T-cell (primary cell): ENCODE results near the gene WDR36. TPM values are rescaled to one million over a fixed set of nuclear protein-coding genes. Genes with fewer than 3 reads are reported as not detected.

Experiments used
- ATAC-seq, 4 experiments: fragments of 200-7000 bp in 3 of 4; fragments of 150-1000 bp in 1 of 4; cut with Tn5 transposase; replicated peaks in 1 of 4; 1 replicate in 3 of 4; 2 replicates in 1 of 4; pipeline ENCODE4 v1.10.0; 2021; ENCODE audit warnings: moderate library complexity in 3 of 4, mild to moderate bottlenecking in 2 of 4, moderate number of reproducible peaks in 1 of 4
- CTCF ChIA-PET, 2 donors: fragments of 300-600 bp; sonication (Branson Sonifier 250); formaldehyde crosslinking; loops; one replicate each; lab custom pipeline; 2022; ENCODE audit warnings: antibody characterized with exemption in 2 of 2; lab: Charles Lee
- POLR2A ChIA-PET, 2 donors: fragments of 300-600 bp; sonication (Branson Sonifier 250); formaldehyde crosslinking; loops; one replicate each; lab custom pipeline; 2022; ENCODE audit warnings: antibody characterized with exemption in 2 of 2; lab: Charles Lee
- DNase-seq, 35 experiments: peaks; one replicate each; pipeline versions ENCODE4 v3.0.0 to v3.0.0-alpha.2; 2013 to 2023
- H3K27ac ChIP-seq: one replicate; pipeline ENCODE4 v1.5.1; 2013; ENCODE audit warnings: low read length
- H3K27me3 ChIP-seq, 2 experiments: replicated peaks in 1 of 2; 1 replicate in 1 of 2; 2 replicates in 1 of 2; pipeline versions ENCODE4 v1.6.1 to v1.7.0; 2013; ENCODE audit warnings: low read length in 1 of 2, mixed read lengths in 1 of 2; ENCODE audit not compliant: control insufficient read depth in 2 of 2, insufficient read depth in 2 of 2; ENCODE audit errors: extremely low read depth in 1 of 2
- H3K36me3 ChIP-seq, 2 donors: 1 replicate in 1 of 2; 2 replicates in 1 of 2; pipeline versions ENCODE4 v1.6.1 to v1.7.0; 2013; ENCODE audit warnings: low read length in 1 of 2; ENCODE audit not compliant: control insufficient read depth in 2 of 2, insufficient read depth in 1 of 2; ENCODE audit errors: extremely low read depth in 1 of 2
- H3K4me1 ChIP-seq, 2 experiments: 1 replicate in 1 of 2; 2 replicates in 1 of 2; pipeline versions ENCODE4 v1.6.1 to v1.7.0; 2013; ENCODE audit warnings: low read length in 2 of 2, mixed read lengths in 1 of 2; ENCODE audit not compliant: insufficient read depth in 2 of 2, control insufficient read depth in 1 of 2; ENCODE audit errors: extremely low read depth in 1 of 2
- H3K4me3 ChIP-seq, 2 donors: 1 replicate in 1 of 2; 2 replicates in 1 of 2; pipeline versions ENCODE4 v1.5.1 to v1.7.0; 2013; ENCODE audit warnings: mild to moderate bottlenecking in 2 of 2, low read length in 1 of 2, moderate library complexity in 1 of 2; ENCODE audit not compliant: control insufficient read depth in 1 of 2; ENCODE audit errors: extremely low read depth in 1 of 2
- H3K9me3 ChIP-seq: 2 replicates; pipeline ENCODE4 v1.7.0; 2013
- H3K27ac Mint-ChIP-seq, 2 donors: one replicate each; pipeline ENCODE4 v1.8.0; 2020 to 2021; ENCODE audit warnings: mild to moderate bottlenecking in 2 of 2, mixed read lengths in 2 of 2
- H3K27me3 Mint-ChIP-seq, 2 donors: one replicate each; pipeline ENCODE4 v1.8.0; 2021 to 2022; ENCODE audit warnings: mixed read lengths in 2 of 2
- H3K36me3 Mint-ChIP-seq: one replicate; pipeline ENCODE4 v1.8.0; 2021; ENCODE audit warnings: mixed read lengths
- H3K4me1 Mint-ChIP-seq, 3 donors: one replicate each; pipeline ENCODE4 v1.8.0; 2020 to 2022; ENCODE audit warnings: mixed read lengths in 3 of 3, mild to moderate bottlenecking in 1 of 3
- H3K4me3 Mint-ChIP-seq, 3 donors: one replicate each; pipeline ENCODE4 v1.8.0; 2020 to 2022; ENCODE audit warnings: mild to moderate bottlenecking in 3 of 3, mixed read lengths in 3 of 3, moderate library complexity in 3 of 3
- H3K9me3 Mint-ChIP-seq, 3 donors: one replicate each; pipeline ENCODE4 v1.8.0; 2020 to 2022; ENCODE audit warnings: mixed read lengths in 3 of 3
- WGBS: methylation state at CpG from one replicate; pipeline ENCODE4 v1.1.5; 2013; ENCODE audit warnings: missing lambda C conversion rate; ENCODE audit not compliant: insufficient coverage; 5-methylcytosine and 5-hydroxymethylcytosine counted together
- total RNA-seq, 35 experiments: library from RNA in 6 of 35; stranded (reverse) in 6 of 35; fragments of 120-200 nt in 1 of 35; gene quantifications; one replicate each; pipeline versions ENCODE4 v1.2.1 to v1.2.4 and lab custom pipeline; 2013 to 2026

The WDR36 gene
- total RNA-seq, 5 donors from 2014 or later (not counting 1 experiment from before 2014, with no cell fraction given), result 22.8 to 30.1 (median 28.0) TPM

- no peaks in the 10 kb centered on the region for H3K36me3 Mint-ChIP-seq
- Histone ChIP-seq H3K9me3 (no peaks in the 10 kb centered on the region), H3K4me3 (no peak overlapping the region), H3K27ac (no peak overlapping the region), H3K4me1 (no peaks in the 10 kb centered on the region), H3K36me3 (no peaks in the 10 kb centered on the region), H3K27me3 (no peaks in the 10 kb centered on the region)
- CTCF ChIA-PET, result no interaction called here
- POLR2A ChIA-PET, result no interaction called here
- DNase-seq (no peak), ATAC-seq (no peak)
- H3K27ac Mint-ChIP-seq, result no peak overlapping the region
- no peaks in the 10 kb centered on the region for H3K9me3 Mint-ChIP-seq
- no peaks in the 10 kb centered on the region for H3K4me1 Mint-ChIP-seq
- H3K4me3 Mint-ChIP-seq, result no peak overlapping the region
- WGBS, result 76% methylated on average over 5 of the region's 5 CpGs
- no peaks in the 10 kb centered on the region for H3K27me3 Mint-ChIP-seq
Observed at GRCh38 chr5:111143910-111144309, 51.8 kb downstream of the WDR36 start.

DNA sequence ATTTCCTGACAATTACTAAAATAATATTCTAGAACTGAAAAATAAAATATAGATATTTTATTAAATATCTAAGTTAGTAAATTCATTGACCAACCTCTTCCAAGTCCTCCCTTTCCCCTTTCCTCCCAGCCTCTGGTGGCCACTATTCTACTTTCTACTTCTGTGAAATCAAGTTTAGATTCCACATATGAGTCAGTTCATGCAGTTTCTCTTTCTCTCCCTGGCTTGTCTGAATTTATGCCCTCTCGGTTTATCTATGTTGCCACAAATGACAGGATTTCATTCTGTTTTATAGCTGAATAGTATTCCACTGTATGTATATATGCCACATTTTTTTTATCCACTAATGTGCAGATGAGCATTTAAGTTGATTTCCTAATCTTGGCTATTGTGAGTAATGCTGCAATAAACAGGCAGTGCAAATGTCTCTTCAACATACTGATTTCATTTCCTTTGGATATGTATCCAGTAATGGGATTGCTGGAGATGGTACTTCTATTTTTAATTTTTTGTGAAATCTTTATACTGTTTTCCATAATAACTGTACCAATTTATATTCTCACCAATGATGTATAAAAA lies 52.3 kb downstream of the WDR36 start:
- Histone ChIP-seq H3K4me3 (no peak overlapping the region), H3K36me3 (no peaks in the 10 kb centered on the region), H3K9me3 (no peaks in the 10 kb centered on the region), H3K27me3 (no peaks in the 10 kb centered on the region), H3K27ac (no peak overlapping the region), H3K4me1 (no peaks in the 10 kb centered on the region)
- ATAC-seq (no peak), DNase-seq (no peak)
- H3K27me3 Mint-ChIP-seq, result no peaks in the 10 kb centered on the region
- ChIA-PET CTCF (no interaction called here), POLR2A (no interaction called here)
- H3K9me3 Mint-ChIP-seq, result no peaks in the 10 kb centered on the region
- H3K4me1 Mint-ChIP-seq, result no peaks in the 10 kb centered on the region
- no peak overlapping the region for H3K4me3 Mint-ChIP-seq
- H3K36me3 Mint-ChIP-seq, result no peaks in the 10 kb centered on the region
- WGBS, result no CpG with 5 or more reads among the region's 1 CpG
- H3K27ac Mint-ChIP-seq, result no peak overlapping the region

DNA sequence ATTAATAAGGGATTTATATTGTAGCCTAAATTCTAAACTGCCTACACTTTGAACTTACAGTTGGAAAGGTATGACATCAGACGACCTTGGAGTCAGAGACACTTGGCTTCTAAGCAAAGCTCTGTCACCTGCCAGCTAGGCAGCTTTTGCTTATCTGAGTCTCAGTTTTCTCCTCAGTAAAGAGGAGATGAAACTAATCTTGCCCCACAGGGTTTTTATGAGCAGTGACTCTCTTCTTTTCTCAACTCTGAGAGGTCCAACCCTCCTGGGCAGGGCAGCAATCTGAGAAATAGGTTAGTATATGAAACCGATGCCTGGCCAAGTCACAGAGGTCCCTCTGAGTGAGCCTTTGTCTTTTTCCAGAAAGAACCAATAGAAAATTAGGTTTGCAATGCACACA lies 53.9 kb downstream of the WDR36 start:
- Mint-ChIP-seq H3K4me1 (no peaks in the 10 kb centered on the region), H3K9me3 (no peaks in the 10 kb centered on the region), H3K27ac (no peak overlapping the region), H3K4me3 (no peak overlapping the region), H3K36me3 (no peaks in the 10 kb centered on the region), H3K27me3 (no peaks in the 10 kb centered on the region)
- Histone ChIP-seq H3K36me3 (no peaks in the 10 kb centered on the region), H3K4me3 (no peak overlapping the region), H3K27ac (no peak overlapping the region), H3K27me3 (no peaks in the 10 kb centered on the region), H3K9me3 (no peaks in the 10 kb centered on the region), H3K4me1 (no peaks in the 10 kb centered on the region)
- ATAC-seq (no peak), DNase-seq (no peak)
- 100% methylated on average over 1 of the region's 2 CpGs for WGBS
- CTCF ChIA-PET, result no interaction called here
- POLR2A ChIA-PET, result no interaction called here

DNA sequence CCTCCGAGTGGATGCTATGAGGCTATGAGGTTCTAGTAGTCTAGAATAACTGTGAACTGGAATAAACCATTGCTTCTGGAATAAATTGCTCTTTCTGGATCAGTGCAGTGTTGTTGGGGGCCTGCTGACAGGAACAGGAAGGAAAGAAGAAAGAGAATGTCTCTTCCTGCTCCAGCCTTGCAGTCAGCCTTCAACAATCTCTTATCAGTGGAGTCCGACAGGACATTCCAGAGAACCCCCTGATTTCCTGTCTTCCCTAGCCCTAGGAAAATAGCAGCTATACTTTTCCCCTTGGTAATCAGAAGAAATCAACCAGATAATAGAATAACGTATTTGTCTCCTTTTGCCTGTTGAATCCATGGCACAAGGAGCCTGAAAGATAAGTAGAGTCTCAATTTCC lies 55.4 kb downstream of the WDR36 start:
- POLR2A ChIA-PET, result no interaction called here
- no peak overlapping the region for H3K27ac ChIP-seq
- H3K4me1 Mint-ChIP-seq, result no peaks in the 10 kb centered on the region
- no peaks in the 10 kb centered on the region for H3K9me3 ChIP-seq
- H3K4me3 Mint-ChIP-seq, result no peak overlapping the region
- no peak overlapping the region for H3K27ac Mint-ChIP-seq
- CTCF ChIA-PET, result interaction anchor here in 1 of 2 donors (0.8 kb wide), 1 partner anchor 11 kb away, joined by 3 read pairs; no protein-coding TSS in a partner anchor
- no peaks in the 10 kb centered on the region for H3K36me3 Mint-ChIP-seq
- ATAC-seq (no peak), DNase-seq (no peak)
- H3K9me3 Mint-ChIP-seq, result no peaks in the 10 kb centered on the region
- 87% methylated on average over 2 of the region's 3 CpGs for WGBS
- H3K27me3 Mint-ChIP-seq, result peaks cover 0 to 4% of the 10 kb centered on the region in 2 donors
- H3K27me3 ChIP-seq, result no peaks in the 10 kb centered on the region
- no peaks in the 10 kb centered on the region for H3K36me3 ChIP-seq
- H3K4me1 ChIP-seq, result no peaks in the 10 kb centered on the region
- no peak overlapping the region for H3K4me3 ChIP-seq

- Mint-ChIP-seq H3K27ac (no peak overlapping the region), H3K4me1 (no peaks in the 10 kb centered on the region), H3K4me3 (no peak overlapping the region), H3K9me3 (no peaks in the 10 kb centered on the region), H3K36me3 (no peaks in the 10 kb centered on the region), H3K27me3 (peaks cover 0 to 13% of the 10 kb centered on the region in 2 donors)
- no peak overlapping the region for H3K4me3 ChIP-seq
- H3K27ac ChIP-seq, result no peak overlapping the region
- H3K27me3 ChIP-seq, result no peaks in the 10 kb centered on the region
- no peaks in the 10 kb centered on the region for H3K36me3 ChIP-seq
- no peaks in the 10 kb centered on the region for H3K9me3 ChIP-seq
- H3K4me1 ChIP-seq, result no peaks in the 10 kb centered on the region
- POLR2A ChIA-PET, result interaction anchor here in 1 of 2 donors (0.8 kb wide), 1 partner anchor 10 kb away, joined by 3 read pairs; no protein-coding TSS in a partner anchor
- no peak for ATAC-seq
- CTCF ChIA-PET, result interaction anchor here in 1 of 2 donors (1.0 to 1.1 kb wide), 2 partner anchors 126 to 136 kb away, joined by 3 to 4 read pairs; no protein-coding TSS in a partner anchor
- DNase-seq, result no peak
- 74% methylated on average over 2 of the region's 2 CpGs for WGBS
Observed at GRCh38 chr5:111151998-111152397, 59.9 kb downstream of the WDR36 start.

DNA sequence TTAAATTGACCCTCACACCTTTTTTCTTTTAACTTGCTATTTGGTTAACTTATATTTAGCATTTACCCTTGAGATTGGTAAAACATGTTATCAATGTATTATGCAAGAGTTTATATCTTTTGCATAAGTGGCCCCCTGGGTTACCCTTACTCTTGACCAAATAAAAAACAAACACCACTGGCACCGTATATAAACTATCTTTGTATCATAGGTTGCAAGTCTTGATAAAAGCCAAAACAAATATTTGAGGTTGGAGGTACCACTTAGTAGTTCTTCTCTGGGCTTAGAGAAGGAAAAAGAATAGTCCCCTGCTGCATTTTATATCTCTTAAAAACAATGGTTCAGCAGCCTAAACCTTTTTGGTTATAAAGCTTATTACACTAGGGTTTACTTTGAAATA lies 61.3 kb downstream of the WDR36 start:
- H3K4me1 ChIP-seq, result no peaks in the 10 kb centered on the region
- no peak overlapping the region for H3K27ac Mint-ChIP-seq
- no peak overlapping the region for H3K4me3 ChIP-seq
- POLR2A ChIA-PET, result no interaction called here
- no peaks in the 10 kb centered on the region for H3K27me3 ChIP-seq
- H3K27ac ChIP-seq, result no peak overlapping the region
- WGBS, result no CpG with 5 or more reads among the region's 1 CpG
- no peaks in the 10 kb centered on the region for H3K36me3 ChIP-seq
- H3K4me3 Mint-ChIP-seq, result no peak overlapping the region
- no peak for ATAC-seq
- H3K27me3 Mint-ChIP-seq, result peaks cover 0 to 13% of the 10 kb centered on the region in 2 donors
- H3K4me1 Mint-ChIP-seq, result peaks cover 0 to 5% (median 4%) of the 10 kb centered on the region in 3 donors
- H3K36me3 Mint-ChIP-seq, result no peaks in the 10 kb centered on the region
- CTCF ChIA-PET, result no interaction called here
- no peaks in the 10 kb centered on the region for H3K9me3 Mint-ChIP-seq
- no peaks in the 10 kb centered on the region for H3K9me3 ChIP-seq
- no peak for DNase-seq
